GM12878 (cell line): Measurements from ENCODE around the gene HS1BP3. TPM values are rescaled to one million over a fixed set of nuclear protein-coding genes. Genes with fewer than 3 reads are reported as not detected.

Source experiments
- ATAC-seq: fragments of 200-7000 bp; cut with Tn5 transposase; 3 replicates; pipeline ENCODE4 v1.9.1; 2020; ENCODE audit warnings: mild to moderate bottlenecking, moderate library complexity
- BruUV-seq: library from RNA; stranded (reverse); fragments of 400-500 nt; replicated peaks from 2 replicates; lab custom pipeline; 2021; lab: Mats Ljungman, UMichigan
- CTCF ChIA-PET: fragments of 300-600 bp; sonication (Branson Sonifier 250); formaldehyde crosslinking; extraction: SDS; loops from one replicate; lab custom pipeline; 2021; ENCODE audit warnings: inconsistent platforms; lab: Yijun Ruan, JAX
- POLR2A ChIA-PET: fragments of 350-600 bp; formaldehyde crosslinking; extraction: SDS; loops from one replicate; lab custom pipeline; 2021; ENCODE audit warnings: inconsistent platforms; lab: Charles Lee
- RAD21 ChIA-PET: fragments of 300-600 bp; sonication (Branson Sonifier 250); formaldehyde crosslinking; loops from one replicate; lab custom pipeline; 2023; ENCODE audit warnings: antibody characterized with exemption; ENCODE audit not compliant: unreplicated experiment; lab: Charles Lee
- SMC1A ChIA-PET: fragments of 300-600 bp; sonication (Branson Sonifier 250); formaldehyde crosslinking; loops from one replicate; lab custom pipeline; 2023; ENCODE audit not compliant: unreplicated experiment, uncharacterized antibody; lab: Charles Lee
- DNase-seq: peaks from one replicate; pipeline ENCODE4 v3.0.0-alpha.2; 2011; ENCODE audit warnings: low read depth, low spot score
- FAIRE-seq: peaks from 3 replicates; lab custom pipeline; 2011; peaks lifted over from hg19 to GRCh38; lab: Jason Lieb, UNC
- H2AFZ ChIP-seq: 2 replicates; pipeline ENCODE4 v1.6.0; 2011; ENCODE audit warnings: low read depth, low read length, control low read depth; ENCODE audit not compliant: control insufficient read depth
- H3K27ac ChIP-seq: 2 replicates; pipeline ENCODE4 v1.5.1; 2011; ENCODE audit warnings: control low read depth; ENCODE audit not compliant: control insufficient read depth, insufficient read depth
- H3K27me3 ChIP-seq, 2 experiments: replicated peaks in 1 of 2; 2 replicates each; pipeline versions ENCODE4 v1.6.0 to v1.6.1; 2011; ENCODE audit warnings: low read length in 1 of 2; ENCODE audit not compliant: control insufficient read depth in 2 of 2, insufficient read depth in 2 of 2
- H3K36me3 ChIP-seq, 2 experiments: 2 replicates each; pipeline ENCODE4 v1.5.1; 2011; ENCODE audit warnings: low read length in 1 of 2; ENCODE audit not compliant: control insufficient read depth in 2 of 2, insufficient read depth in 2 of 2
- H3K4me1 ChIP-seq: 2 replicates; pipeline ENCODE4 v1.6.1; 2011; ENCODE audit warnings: mild to moderate bottlenecking, low read length, moderate library complexity, mixed read lengths; ENCODE audit not compliant: control insufficient read depth, insufficient read depth
- H3K4me2 ChIP-seq: 2 replicates; pipeline ENCODE4 v1.6.0; 2011; ENCODE audit warnings: control low read depth; ENCODE audit not compliant: control insufficient read depth, insufficient read depth
- H3K4me3 ChIP-seq: fragments of 200-600 bp; sonication (generic); 2 replicates; pipeline ENCODE4 v1.5.1; 2016
- H3K79me2 ChIP-seq: 2 replicates; pipeline ENCODE4 v1.6.0; 2011; ENCODE audit warnings: low read length; ENCODE audit not compliant: control insufficient read depth, insufficient read depth
- H3K9ac ChIP-seq: 2 replicates; pipeline ENCODE4 v1.8.0; 2011; ENCODE audit warnings: low read length, control low read depth, mixed read lengths; ENCODE audit not compliant: control insufficient read depth, insufficient read depth
- H3K9me3 ChIP-seq: replicated peaks from 3 replicates; pipeline ENCODE4 v1.5.1; 2011; ENCODE audit warnings: mild to moderate bottlenecking, low read length; ENCODE audit not compliant: control insufficient read depth, insufficient read depth
- H4K20me1 ChIP-seq: 2 replicates; pipeline ENCODE4 v1.6.0; 2011; ENCODE audit not compliant: control insufficient read depth, insufficient read depth
- FOS ChIP-seq: IDR thresholded peaks from 3 replicates; pipeline ENCODE4 v1.6.1; 2011; ENCODE audit warnings: borderline replicate concordance; ENCODE audit not compliant: insufficient read length; ENCODE audit errors: extremely low read depth
- HDAC6 ChIP-seq: fragments of 200-600 bp; sonication (generic); IDR thresholded peaks from one replicate; pipeline ENCODE4 v1.8.0; 2017; ENCODE audit warnings: antibody characterized with exemption; ENCODE audit not compliant: unreplicated experiment
- TARDBP ChIP-seq: IDR thresholded peaks from 2 replicates; pipeline ENCODE4 v1.6.1; 2016; ENCODE audit warnings: borderline replicate concordance
- YBX1 ChIP-seq: fragments of 450-650 bp; IDR thresholded peaks from 2 replicates; pipeline ENCODE4 v1.6.1; 2016; ENCODE audit warnings: antibody characterized with exemption
- WGBS: methylation state at CpG from one replicate; pipeline ENCODE4 v1.1.6; 2016; ENCODE audit warnings: low lambda C conversion rate; ENCODE audit not compliant: insufficient replicate concordance, insufficient coverage; ENCODE audit errors: missing lambda C conversion rate; 5-methylcytosine and 5-hydroxymethylcytosine counted together
- in situ Hi-C: fragments of 300-500 bp; cut with MboI; formaldehyde crosslinking; loops from 9 replicates; pipeline ENCODE4 v1.14.3; 2018; ENCODE audit warnings: mixed read lengths
- intact Hi-C: fragments of 100-400 bp; cut with micrococcal nuclease; formaldehyde crosslinking; loops from one replicate; pipeline ENCODE4 v1.14.2; 2022; ENCODE audit not compliant: unreplicated experiment
- polyA plus RNA-seq, 11 experiments: library from polyadenylated mRNA; depleted of rRNA in 4 of 11; unstranded in 6 of 11; stranded (reverse) in 5 of 11; fragments of >200 nt; fragmentation: Nextera tagmentation in 4 of 11; fragmentation: Illumina TruSeq in 1 of 11; extraction: Ambion mirVana in 4 of 11; extraction: Trizol in 1 of 11; gene quantifications; 1 replicate in 1 of 11; 2 replicates in 10 of 11; pipeline versions ENCODE4 v1.2.1 to v1.2.3, GENCODE V29; 2011 to 2016; ENCODE audit warnings: inconsistent platforms in 2 of 11, missing spikeins in 2 of 11, low read depth in 1 of 11
- total RNA-seq, 4 experiments: library from RNA; depleted of rRNA in 3 of 4; stranded (reverse); fragments of >200 nt in 3 of 4; fragmentation: Illumina TruSeq in 1 of 4; extraction: Trizol in 1 of 4; gene quantifications; 2 replicates each; pipeline versions ENCODE4 v1.2.1 to v1.2.3, GENCODE V29; 2013 to 2021
- TF ChIP-seq, protein P1 (sequence below): fragments of 450-650 bp; formaldehyde crosslinking; IDR thresholded peaks from 2 replicates; pipeline ENCODE4 v1.5.0; 2022; ENCODE audit warnings: mild to moderate bottlenecking, missing genetic modification characterization
- TF ChIP-seq, protein P2 (sequence below): IDR thresholded peaks from 2 replicates; pipeline ENCODE4 v1.6.1; 2012; ENCODE audit warnings: low read depth, low read length, improper control_type of control experiment

Gene HS1BP3
- total and polyA plus RNA-seq, 10 of the 15 experiments (the other 5 are each of a cell fraction or from before 2014, with no cell fraction given): 0.47 to 7.2 (median 4.6) TPM

DNA sequence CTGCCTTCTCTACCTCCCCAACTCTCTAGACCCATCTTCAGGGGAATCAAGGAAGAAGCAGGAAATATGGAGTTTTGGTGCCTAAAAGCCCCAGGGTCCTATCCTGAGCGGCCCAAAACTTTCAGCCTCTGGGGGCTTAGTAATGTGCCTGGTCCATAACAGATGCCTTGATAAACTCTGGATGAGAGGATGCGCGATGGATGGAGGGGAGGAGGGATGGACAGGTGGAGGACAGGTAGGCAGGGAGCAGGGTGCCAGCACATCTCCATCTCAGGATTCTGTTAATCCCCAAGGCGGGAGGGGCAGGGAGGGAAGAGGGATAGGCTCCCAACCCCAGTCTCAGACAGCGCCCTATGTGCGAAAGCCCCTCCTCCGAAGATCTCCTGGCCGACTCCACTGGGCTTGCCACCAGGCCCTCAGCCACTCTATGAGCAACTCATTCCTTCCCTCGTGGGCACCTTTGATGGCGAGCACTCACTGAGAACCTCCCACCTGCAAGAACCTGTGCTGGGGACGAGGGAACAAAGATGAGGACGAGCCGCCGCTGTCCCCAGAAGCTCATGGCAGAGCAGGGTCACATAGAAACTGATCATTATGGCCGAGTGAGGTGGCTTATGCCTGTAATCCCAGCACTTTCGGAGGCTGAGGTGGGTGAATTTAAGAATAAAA, 23.1 kb downstream of the HS1BP3 start:
- Histone ChIP-seq H2AFZ (no peak overlapping the region), H3K9me3 (no peaks in the 10 kb centered on the region), H3K79me2 (no peaks in the 10 kb centered on the region), H3K27ac (no peak overlapping the region), H3K4me1 (peaks cover 8% of the 10 kb centered on the region), H3K9ac (no peak overlapping the region), H3K27me3 (no peaks in the 10 kb centered on the region), H3K36me3 (no peaks in the 10 kb centered on the region), H3K4me2 (no peak overlapping the region), H4K20me1 (no peaks in the 10 kb centered on the region), H3K4me3 (no peak overlapping the region)
- in situ Hi-C loops: no loop called here
- TF ChIP-seq FOS (no peak), TARDBP (no peak), YBX1 (no peak), HDAC6 (no peak)
- TF ChIP-seq, protein P1, sequence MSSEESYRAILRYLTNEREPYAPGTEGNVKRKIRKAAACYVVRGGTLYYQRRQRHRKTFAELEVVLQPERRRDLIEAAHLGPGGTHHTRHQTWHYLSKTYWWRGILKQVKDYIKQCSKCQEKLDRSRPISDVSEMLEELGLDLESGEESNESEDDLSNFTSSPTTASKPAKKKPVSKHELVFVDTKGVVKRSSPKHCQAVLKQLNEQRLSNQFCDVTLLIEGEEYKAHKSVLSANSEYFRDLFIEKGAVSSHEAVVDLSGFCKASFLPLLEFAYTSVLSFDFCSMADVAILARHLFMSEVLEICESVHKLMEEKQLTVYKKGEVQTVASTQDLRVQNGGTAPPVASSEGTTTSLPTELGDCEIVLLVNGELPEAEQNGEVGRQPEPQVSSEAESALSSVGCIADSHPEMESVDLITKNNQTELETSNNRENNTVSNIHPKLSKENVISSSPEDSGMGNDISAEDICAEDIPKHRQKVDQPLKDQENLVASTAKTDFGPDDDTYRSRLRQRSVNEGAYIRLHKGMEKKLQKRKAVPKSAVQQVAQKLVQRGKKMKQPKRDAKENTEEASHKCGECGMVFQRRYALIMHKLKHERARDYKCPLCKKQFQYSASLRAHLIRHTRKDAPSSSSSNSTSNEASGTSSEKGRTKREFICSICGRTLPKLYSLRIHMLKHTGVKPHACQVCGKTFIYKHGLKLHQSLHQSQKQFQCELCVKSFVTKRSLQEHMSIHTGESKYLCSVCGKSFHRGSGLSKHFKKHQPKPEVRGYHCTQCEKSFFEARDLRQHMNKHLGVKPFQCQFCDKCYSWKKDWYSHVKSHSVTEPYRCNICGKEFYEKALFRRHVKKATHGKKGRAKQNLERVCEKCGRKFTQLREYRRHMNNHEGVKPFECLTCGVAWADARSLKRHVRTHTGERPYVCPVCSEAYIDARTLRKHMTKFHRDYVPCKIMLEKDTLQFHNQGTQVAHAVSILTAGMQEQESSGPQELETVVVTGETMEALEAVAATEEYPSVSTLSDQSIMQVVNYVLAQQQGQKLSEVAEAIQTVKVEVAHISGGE (CRISPR knock-in tag): no peak
- TF ChIP-seq, protein P2, sequence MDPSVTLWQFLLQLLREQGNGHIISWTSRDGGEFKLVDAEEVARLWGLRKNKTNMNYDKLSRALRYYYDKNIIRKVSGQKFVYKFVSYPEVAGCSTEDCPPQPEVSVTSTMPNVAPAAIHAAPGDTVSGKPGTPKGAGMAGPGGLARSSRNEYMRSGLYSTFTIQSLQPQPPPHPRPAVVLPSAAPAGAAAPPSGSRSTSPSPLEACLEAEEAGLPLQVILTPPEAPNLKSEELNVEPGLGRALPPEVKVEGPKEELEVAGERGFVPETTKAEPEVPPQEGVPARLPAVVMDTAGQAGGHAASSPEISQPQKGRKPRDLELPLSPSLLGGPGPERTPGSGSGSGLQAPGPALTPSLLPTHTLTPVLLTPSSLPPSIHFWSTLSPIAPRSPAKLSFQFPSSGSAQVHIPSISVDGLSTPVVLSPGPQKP: no peak
- ChIA-PET CTCF (interaction anchor here (0.5 to 1.0 kb wide), 2 partner anchors 181 to 184 kb away, joined by 3 read pairs; partner anchors contain the start of gene RHOB), SMC1A (no interaction called here), POLR2A (no interaction called here), RAD21 (no interaction called here)
- DNase-seq (no peak), ATAC-seq (no peak), FAIRE-seq (no peak)
- no TSS peak for BruUV-seq
- intact Hi-C loops: no loop called here
- WGBS: 61% methylated on average over 16 of the region's 16 CpGs
